KMS-11 (cell line): Measurements from ENCODE around the gene LIPN.

Experiments
- H2AFZ ChIP-seq: fragments of 200-600 bp; sonication (generic); 2 replicates; pipeline ENCODE4 v1.6.1; 2016; ENCODE audit warnings: antibody characterized with exemption, mixed run types, low read depth
- H3K27ac ChIP-seq: fragments of 200-600 bp; sonication (generic); 2 replicates; pipeline ENCODE4 v1.6.1; 2016; ENCODE audit warnings: mild to moderate bottlenecking, mixed run types
- H3K27me3 ChIP-seq: fragments of 200-600 bp; sonication (generic); 2 replicates; pipeline ENCODE4 v1.6.1; 2017; ENCODE audit warnings: mild to moderate bottlenecking, low read depth, mixed run types, moderate library complexity; ENCODE audit not compliant: insufficient read depth
- H3K36me3 ChIP-seq: fragments of 200-600 bp; sonication (generic); 2 replicates; pipeline ENCODE4 v1.6.1; 2017; ENCODE audit warnings: mild to moderate bottlenecking, mixed run types; ENCODE audit not compliant: insufficient read depth
- H3K4me1 ChIP-seq: fragments of 200-600 bp; sonication (generic); 2 replicates; pipeline ENCODE4 v1.6.1; 2016; ENCODE audit warnings: mild to moderate bottlenecking, low read depth, mixed run types; ENCODE audit not compliant: poor library complexity, severe bottlenecking
- H3K4me2 ChIP-seq: fragments of 200-600 bp; sonication (generic); 2 replicates; pipeline ENCODE4 v1.7.0; 2016; ENCODE audit warnings: mild to moderate bottlenecking, mixed run types
- H3K4me3 ChIP-seq: fragments of 200-600 bp; sonication (generic); IDR thresholded peaks from 2 replicates; pipeline ENCODE4 v1.6.1; 2017; ENCODE audit warnings: low read depth, low read length, mixed read lengths; ENCODE audit not compliant: insufficient read depth
- H3K79me2 ChIP-seq: fragments of 200-600 bp; sonication (generic); 2 replicates; pipeline ENCODE4 v1.6.1; 2016; ENCODE audit warnings: low read depth, mixed run types; ENCODE audit not compliant: insufficient read depth
- H3K9ac ChIP-seq: fragments of 200-600 bp; sonication (generic); 2 replicates; pipeline ENCODE4 v1.6.1; 2016; ENCODE audit warnings: mild to moderate bottlenecking, mixed run types
- H4K20me1 ChIP-seq: fragments of 200-600 bp; sonication (generic); 2 replicates; pipeline ENCODE4 v1.6.1; 2016; ENCODE audit warnings: mild to moderate bottlenecking, mixed run types; ENCODE audit not compliant: insufficient read depth
- CTCF ChIP-seq: fragments of 200-600 bp; sonication (generic); conservative IDR thresholded peaks from 2 replicates; pipeline ENCODE4 v1.6.1; 2017; ENCODE audit warnings: low read depth, mild to moderate bottlenecking, antibody characterized with exemption, low read length, moderate library complexity, mixed read lengths

LIPN gene

GRCh38 chr10:88791924-88792323 is 32.1 kb downstream of the LIPN start:
- H3K4me3 ChIP-seq = no peak overlapping the region
- TF ChIP-seq CTCF = peak; percentile 70
- H4K20me1 ChIP-seq = no peaks in the 10 kb centered on the region
- H2AFZ ChIP-seq = no peak overlapping the region
- H3K9ac ChIP-seq = no peak overlapping the region
- H3K4me2 ChIP-seq = no peak overlapping the region
- H3K79me2 ChIP-seq = no peaks in the 10 kb centered on the region
- H3K27me3 ChIP-seq = no peaks in the 10 kb centered on the region
- no peaks in the 10 kb centered on the region for H3K36me3 ChIP-seq
- peaks cover 26% of the 10 kb centered on the region for H3K4me1 ChIP-seq
- H3K27ac ChIP-seq = no peak overlapping the region

DNA sequence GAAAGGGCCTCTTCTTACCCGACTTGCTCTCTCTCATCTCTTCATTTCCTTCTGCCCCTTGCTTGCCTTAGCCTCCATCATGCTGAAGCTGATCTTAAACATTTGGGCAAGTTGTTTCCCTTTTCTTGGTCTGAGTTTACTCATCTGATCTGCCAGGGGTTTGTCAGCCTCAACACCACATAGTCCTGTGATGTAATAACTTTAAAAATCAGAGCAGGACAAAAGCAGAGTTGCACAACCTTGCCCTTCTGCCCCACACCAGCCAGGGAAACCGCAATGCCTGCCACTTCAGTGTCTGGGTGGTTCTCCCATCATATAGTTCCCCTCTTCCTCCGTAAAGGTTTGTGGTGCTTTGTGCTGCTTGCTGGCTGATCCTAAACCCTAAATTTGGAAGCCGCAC is 32.8 kb downstream of the LIPN start:
- Histone ChIP-seq H2AFZ (no peak overlapping the region), H4K20me1 (no peaks in the 10 kb centered on the region), H3K4me2 (no peak overlapping the region), H3K27me3 (no peaks in the 10 kb centered on the region), H3K4me3 (no peak overlapping the region), H3K4me1 (peaks cover 26% of the 10 kb centered on the region), H3K9ac (no peak overlapping the region), H3K27ac (no peak overlapping the region), H3K79me2 (no peaks in the 10 kb centered on the region), H3K36me3 (no peaks in the 10 kb centered on the region)
- no peak for TF ChIP-seq CTCF

DNA sequence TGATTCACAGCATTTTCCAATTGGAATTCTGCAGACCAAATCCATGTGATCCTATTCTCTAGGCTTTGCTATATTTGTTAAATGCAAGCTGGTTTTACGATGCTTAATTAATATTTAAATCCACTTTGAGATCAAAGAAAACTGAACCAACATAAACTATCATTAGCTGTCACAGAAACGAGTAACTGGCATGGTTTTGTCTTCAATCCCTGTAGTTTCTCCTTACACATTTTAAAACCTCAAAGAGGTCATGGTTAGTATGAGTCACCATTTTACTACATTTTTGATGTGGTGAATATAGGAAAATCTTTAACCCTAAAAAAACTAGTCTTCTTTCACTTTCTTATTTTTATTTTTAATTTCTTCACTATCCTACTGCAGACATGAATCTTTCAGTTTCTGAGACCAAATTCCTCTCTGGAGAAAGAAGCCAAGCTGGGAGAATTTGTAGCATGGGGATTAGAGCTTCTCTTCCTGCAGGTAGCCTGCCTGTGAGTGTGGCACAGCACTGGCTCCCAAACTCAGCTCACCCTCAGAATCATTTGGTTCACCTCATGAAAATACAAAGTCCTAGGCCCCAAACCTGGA is 34.0 kb downstream of the LIPN start:
- TF ChIP-seq CTCF = no peak
- Histone ChIP-seq H3K27ac (0 out of 2 replicates have a peak overlapping the region, but pooled peaks have one; percentile 6), H3K79me2 (no peaks in the 10 kb centered on the region), H3K27me3 (no peaks in the 10 kb centered on the region), H3K4me2 (peak overlapping the region; percentile 41), H3K9ac (no peak overlapping the region), H3K4me3 (no peak overlapping the region), H2AFZ (no peak overlapping the region), H3K36me3 (no peaks in the 10 kb centered on the region), H3K4me1 (peaks cover 26% of the 10 kb centered on the region), H4K20me1 (no peaks in the 10 kb centered on the region)

- H3K27me3 ChIP-seq = no peaks in the 10 kb centered on the region
- no peak overlapping the region for H3K4me3 ChIP-seq
- H2AFZ ChIP-seq = no peak overlapping the region
- no peaks in the 10 kb centered on the region for H4K20me1 ChIP-seq
- no peaks in the 10 kb centered on the region for H3K36me3 ChIP-seq
- no peak for TF ChIP-seq CTCF
- H3K4me2 ChIP-seq = no peak overlapping the region
- H3K27ac ChIP-seq = no peak overlapping the region
- no peaks in the 10 kb centered on the region for H3K79me2 ChIP-seq
- peaks cover 26% of the 10 kb centered on the region for H3K4me1 ChIP-seq
- no peak overlapping the region for H3K9ac ChIP-seq
Measured at GRCh38 chr10:88794731-88795130, 34.9 kb downstream of the LIPN start.
